IMR-90 (cell line): ENCODE measurements around the gene NGB. TPM values are rescaled to one million over a fixed set of nuclear protein-coding genes. Genes with fewer than 3 reads are reported as not detected.

Experiments
- ATAC-seq: fragments of 200-7000 bp; cut with Tn5 transposase; 2 replicates; pipeline ENCODE4 v1.9.1; 2020; ENCODE audit warnings: low read depth, mild to moderate bottlenecking, moderate library complexity
- BruUV-seq: library from RNA; stranded (reverse); fragments of 400-500 nt; replicated peaks from 2 replicates; lab custom pipeline; 2021; lab: Mats Ljungman, UMichigan
- CTCF ChIA-PET: fragments of 300-600 bp; formaldehyde crosslinking; extraction: SDS; loops from one replicate; lab custom pipeline; 2021; ENCODE audit warnings: antibody characterized with exemption; lab: Yijun Ruan, JAX
- POLR2A ChIA-PET: fragments of 300-600 bp; sonication (Branson Sonifier 250); formaldehyde crosslinking; loops from one replicate; lab custom pipeline; 2022; ENCODE audit warnings: antibody characterized with exemption; ENCODE audit not compliant: unreplicated experiment; lab: Charles Lee
- DNase-seq: peaks from one replicate; pipeline ENCODE4 v3.0.0; 2013
- H2AFZ ChIP-seq: replicated peaks from 2 replicates; pipeline ENCODE3; 2013; ENCODE audit warnings: low read length, mild to moderate bottlenecking; ENCODE audit not compliant: poor library complexity
- H2AK5ac ChIP-seq: 2 replicates; pipeline ENCODE4 v1.6.1; 2013; ENCODE audit warnings: low read depth, low read length, inconsistent platforms
- H2AK9ac ChIP-seq: replicated peaks from 2 replicates; pipeline ENCODE3; 2013; ENCODE audit warnings: mild to moderate bottlenecking, low read depth, low read length, moderate library complexity; ENCODE audit not compliant: poor library complexity
- H2BK120ac ChIP-seq: 2 replicates; pipeline ENCODE4 v1.6.1; 2013; ENCODE audit warnings: low read depth, low read length, inconsistent platforms
- H2BK15ac ChIP-seq: 3 replicates; pipeline ENCODE4 v1.6.1; 2013; ENCODE audit warnings: low read depth, low read length, inconsistent platforms
- H2BK20ac ChIP-seq: 2 replicates; pipeline ENCODE4 v1.6.1; 2013; ENCODE audit warnings: low read depth, mild to moderate bottlenecking, inconsistent platforms, low read length, moderate library complexity
- H2BK5ac ChIP-seq: 2 replicates; pipeline ENCODE4 v1.6.1; 2013; ENCODE audit warnings: mild to moderate bottlenecking, low read depth, low read length, inconsistent platforms; ENCODE audit not compliant: poor library complexity, severe bottlenecking
- H3K14ac ChIP-seq: replicated peaks from 2 replicates; pipeline ENCODE4 v1.6.1; 2013; ENCODE audit warnings: low read depth, low read length, inconsistent platforms
- H3K18ac ChIP-seq: 2 replicates; pipeline ENCODE4 v1.6.1; 2013; ENCODE audit warnings: low read depth, low read length, control low read depth
- H3K23ac ChIP-seq: 2 replicates; pipeline ENCODE4 v1.6.1; 2013; ENCODE audit warnings: low read depth, low read length, inconsistent platforms
- H3K27ac ChIP-seq: 2 replicates; pipeline ENCODE4 v1.5.1; 2013; ENCODE audit warnings: mild to moderate bottlenecking, control low read depth, low read length; ENCODE audit not compliant: insufficient read depth
- H3K27me3 ChIP-seq: 2 replicates; pipeline ENCODE4 v1.6.1; 2013; ENCODE audit warnings: low read length; ENCODE audit not compliant: control insufficient read depth, insufficient read depth
- H3K36me3 ChIP-seq: 2 replicates; pipeline ENCODE4 v1.6.1; 2013; ENCODE audit warnings: low read length, mixed read lengths; ENCODE audit not compliant: control insufficient read depth, insufficient read depth
- H3K4ac ChIP-seq: 2 replicates; pipeline ENCODE4 v1.6.1; 2013; ENCODE audit warnings: low read depth, low read length, inconsistent platforms
- H3K4me1 ChIP-seq: 2 replicates; pipeline ENCODE4 v1.6.1; 2013; ENCODE audit warnings: low read length, mixed read lengths; ENCODE audit not compliant: control insufficient read depth, insufficient read depth
- H3K4me2 ChIP-seq: 2 replicates; pipeline ENCODE4 v1.6.1; 2013; ENCODE audit warnings: low read depth, mild to moderate bottlenecking, control low read depth, low read length, moderate library complexity
- H3K4me3 ChIP-seq: 2 replicates; pipeline ENCODE4 v1.5.1; 2013; ENCODE audit warnings: low read depth, mild to moderate bottlenecking, control low read depth, low read length, moderate library complexity; ENCODE audit not compliant: insufficient read depth
- H3K56ac ChIP-seq: 2 replicates; pipeline ENCODE4 v1.6.1; 2013; ENCODE audit warnings: low read length, inconsistent platforms; ENCODE audit not compliant: insufficient read depth; ENCODE audit errors: extremely low read depth
- H3K79me1 ChIP-seq, 2 experiments: 2 replicates each; pipeline ENCODE4 v1.6.1; 2013; ENCODE audit warnings: low read length in 2 of 2, inconsistent platforms in 1 of 2, low read depth in 1 of 2
- H3K9ac ChIP-seq: 2 replicates; pipeline ENCODE4 v1.6.1; 2013; ENCODE audit warnings: low read depth, low read length, control low read depth
- H3K9me1 ChIP-seq: 2 replicates; pipeline ENCODE4 v1.6.1; 2013; ENCODE audit warnings: low read length, inconsistent platforms; ENCODE audit not compliant: insufficient read depth
- H3K9me3 ChIP-seq: 2 replicates; pipeline ENCODE4 v1.6.1; 2013; ENCODE audit warnings: low read length; ENCODE audit not compliant: control insufficient read depth, insufficient read depth
- H4K20me1 ChIP-seq: 2 replicates; pipeline ENCODE4 v1.6.1; 2013; ENCODE audit warnings: low read length, inconsistent platforms; ENCODE audit not compliant: insufficient read depth
- H4K5ac ChIP-seq: 2 replicates; pipeline ENCODE4 v1.6.1; 2013; ENCODE audit warnings: mild to moderate bottlenecking, low read depth, low read length, control low read depth
- H4K8ac ChIP-seq, 2 experiments: 2 replicates each; pipeline ENCODE4 v1.6.1; 2013; ENCODE audit warnings: low read depth in 2 of 2, low read length in 2 of 2, control low read depth in 1 of 2, inconsistent platforms in 1 of 2
- H4K91ac ChIP-seq: 2 replicates; pipeline ENCODE4 v1.6.1; 2013; ENCODE audit warnings: low read depth, low read length, inconsistent platforms; ENCODE audit not compliant: insufficient read depth
- BHLHE40 ChIP-seq: fragments of 150-350 bp; IDR thresholded peaks from 2 replicates; pipeline ENCODE4 v1.6.1; 2016; ENCODE audit warnings: mild to moderate bottlenecking, low read depth, low read length
- CEBPB ChIP-seq: IDR thresholded peaks from 2 replicates; pipeline ENCODE4 v1.6.1; 2012; ENCODE audit warnings: low read depth, low read length, improper control_type of control experiment
- CHD1 ChIP-seq: IDR thresholded peaks from 2 replicates; pipeline ENCODE4 v1.6.1; 2012; ENCODE audit warnings: low read depth, low read length, improper control_type of control experiment
- FOS ChIP-seq: fragments of 150-350 bp; IDR thresholded peaks from 2 replicates; pipeline ENCODE4 v1.6.1; 2016; ENCODE audit warnings: low read depth, low read length
- MAFK ChIP-seq: IDR thresholded peaks from 2 replicates; pipeline ENCODE4 v1.6.1; 2012; ENCODE audit warnings: low read depth, low read length, improper control_type of control experiment
- MAZ ChIP-seq: IDR thresholded peaks from 2 replicates; pipeline ENCODE4 v1.6.1; 2012; ENCODE audit warnings: low read depth, mild to moderate bottlenecking, low read length, improper control_type of control experiment, moderate library complexity, borderline replicate concordance
- MXI1 ChIP-seq: IDR thresholded peaks from 2 replicates; pipeline ENCODE4 v1.6.1; 2012; ENCODE audit warnings: low read depth, mild to moderate bottlenecking, low read length, moderate library complexity, borderline replicate concordance
- NFE2L2 ChIP-seq: fragments of 150-350 bp; IDR thresholded peaks from 2 replicates; pipeline ENCODE4 v1.6.1; 2016; ENCODE audit warnings: low read depth, mild to moderate bottlenecking, low read length
- POLR2A ChIP-seq: IDR thresholded peaks from 2 replicates; pipeline ENCODE4 v1.6.1; 2012; ENCODE audit warnings: mild to moderate bottlenecking, low read depth, low read length
- RAD21 ChIP-seq: IDR thresholded peaks from 2 replicates; pipeline ENCODE4 v1.6.1; 2012; ENCODE audit warnings: low read length, improper control_type of control experiment
- RCOR1 ChIP-seq: IDR thresholded peaks from 2 replicates; pipeline ENCODE4 v1.6.1; 2012; ENCODE audit warnings: mild to moderate bottlenecking, low read length, improper control_type of control experiment; ENCODE audit not compliant: insufficient replicate concordance
- RFX5 ChIP-seq: IDR thresholded peaks from 2 replicates; pipeline ENCODE4 v1.8.0; 2012; ENCODE audit warnings: low read depth, mild to moderate bottlenecking, low read length, moderate library complexity
- SMC3 ChIP-seq: fragments of 150-350 bp; IDR thresholded peaks from 2 replicates; pipeline ENCODE4 v1.6.1; 2016; ENCODE audit warnings: low read depth, mild to moderate bottlenecking, antibody characterized with exemption, low read length, moderate library complexity
- WGBS, 2 experiments: methylation state at CpG; one replicate each; pipeline versions ENCODE4 v1.1.5 to v1.1.7; 2013; ENCODE audit warnings: missing lambda C conversion rate in 2 of 2; ENCODE audit not compliant: insufficient read length in 1 of 2; ENCODE audit errors: extremely low coverage in 2 of 2; 5-methylcytosine and 5-hydroxymethylcytosine counted together
- dilution Hi-C: fragments of 300-500 bp; cut with HindIII; formaldehyde crosslinking; loops from one replicate; pipeline ENCODE4 v1.14.3; 2018; ENCODE audit warnings: low sequenced_read_pairs; ENCODE audit not compliant: unreplicated experiment
- in situ Hi-C: fragments of 300-500 bp; cut with MboI; formaldehyde crosslinking; loops from 3 replicates; pipeline ENCODE4 v1.14.3; 2019; ENCODE audit warnings: low sequenced_read_pairs, inconsistent platforms, mixed read lengths
- intact Hi-C: fragments of 100-400 bp; cut with micrococcal nuclease; formaldehyde crosslinking; loops from 2 replicates; pipeline ENCODE4 v1.10.0; 2022
- polyA plus RNA-seq, 3 experiments: library from polyadenylated mRNA; depleted of rRNA; stranded (reverse); fragments of >200 nt; gene quantifications; 2 replicates each; pipeline ENCODE4 v1.2.3, GENCODE V29; 2012; ENCODE audit warnings: low replicate concordance in 1 of 3
- total RNA-seq: library from RNA; depleted of rRNA; stranded (reverse); fragments of >200 nt; gene quantifications from 2 replicates; pipeline ENCODE4 v1.2.3, GENCODE V29; 2012
- TF ChIP-seq, protein P1 (sequence below): fragments of 150-350 bp; IDR thresholded peaks from 2 replicates; pipeline ENCODE4 v1.6.1; 2016; ENCODE audit warnings: low read depth, mild to moderate bottlenecking, low read length, moderate library complexity, borderline replicate concordance
- TF ChIP-seq, protein P2 (sequence below): conservative IDR thresholded peaks from 2 replicates; pipeline ENCODE4 v1.5.1; 2012; ENCODE audit warnings: mild to moderate bottlenecking, low read depth, low read length, improper control_type of control experiment
- TF ChIP-seq, protein P3 (sequence below): fragments of 150-350 bp; IDR thresholded peaks from 2 replicates; pipeline ENCODE4 v1.6.1; 2017; ENCODE audit warnings: mild to moderate bottlenecking, antibody characterized with exemption, low read length, low read depth

Gene NGB
- total and polyA plus RNA-seq, 2 of the 4 experiments (the other 2 are of a cell fraction) = not detected

DNA sequence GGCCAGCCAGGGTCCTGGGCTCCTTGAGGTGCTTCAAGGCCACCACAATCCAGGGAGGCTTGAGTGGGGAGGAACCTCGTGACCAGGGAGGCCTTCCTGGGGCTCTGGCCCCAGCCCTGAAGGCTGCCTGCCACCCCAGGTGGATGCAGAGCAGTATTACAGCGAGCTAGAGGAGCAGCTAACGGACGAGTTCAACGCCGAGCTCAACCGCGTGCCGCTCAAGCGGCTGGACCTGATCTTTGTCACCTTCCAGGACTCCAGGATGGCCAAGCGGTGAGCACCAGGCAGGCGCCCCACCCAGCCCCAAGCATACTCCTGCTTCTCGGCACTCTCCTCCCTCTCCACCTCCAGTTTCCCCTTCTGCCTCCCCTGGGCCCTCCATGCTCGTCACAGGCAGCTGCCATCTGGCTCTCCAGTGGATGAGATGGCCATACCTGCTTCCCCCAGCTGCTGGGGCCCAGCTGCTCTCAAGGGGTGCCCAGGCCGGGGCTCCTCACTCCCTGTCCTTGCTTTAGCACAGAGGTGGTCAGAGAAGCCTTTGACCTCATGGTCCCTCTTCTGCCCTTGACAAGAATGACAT, 30.6 kb downstream of the NGB start:
- Histone ChIP-seq H4K20me1 (no peaks in the 10 kb centered on the region), H2BK5ac (no peak overlapping the region), H4K91ac (no peak overlapping the region), H3K9ac (no peak overlapping the region), H4K5ac (no peak overlapping the region), H3K23ac (no peak overlapping the region), H3K56ac (no peak overlapping the region), H2BK15ac (no peak overlapping the region), H3K27ac (no peak overlapping the region), H2BK120ac (no peak overlapping the region), H3K9me1 (peaks cover 3% of the 10 kb centered on the region; the same call in 1 of the 2 replicates), H3K9me3 (no peaks in the 10 kb centered on the region), H4K8ac (no peak overlapping the region), H2AK5ac (no peak overlapping the region), H3K18ac (no peak overlapping the region), H3K14ac (no peak overlapping the region), H2BK20ac (no peak overlapping the region), H3K79me1 (no peaks in the 10 kb centered on the region), H3K36me3 (no peaks in the 10 kb centered on the region), H3K4me1 (no peaks in the 10 kb centered on the region), H3K27me3 (no peaks in the 10 kb centered on the region; the same call in 1 of the 2 replicates), H3K4ac (no peak overlapping the region), H2AFZ (peak overlapping the region; percentile 63), H3K4me3 (no peak overlapping the region), H2AK9ac (no peak overlapping the region), H3K4me2 (no peak overlapping the region)
- dilution Hi-C loops (no loop called here), in situ Hi-C loops (no loop called here), intact Hi-C loops (no loop called here)
- TF ChIP-seq NFE2L2 (no peak), POLR2A (no peak), MAZ (no peak), MAFK (no peak), MXI1 (no peak), SMC3 (no peak), RFX5 (no peak), RCOR1 (no peak), RAD21 (no peak), CEBPB (no peak), CHD1 (no peak), BHLHE40 (no peak), FOS (no peak)
- TF ChIP-seq, protein P1, sequence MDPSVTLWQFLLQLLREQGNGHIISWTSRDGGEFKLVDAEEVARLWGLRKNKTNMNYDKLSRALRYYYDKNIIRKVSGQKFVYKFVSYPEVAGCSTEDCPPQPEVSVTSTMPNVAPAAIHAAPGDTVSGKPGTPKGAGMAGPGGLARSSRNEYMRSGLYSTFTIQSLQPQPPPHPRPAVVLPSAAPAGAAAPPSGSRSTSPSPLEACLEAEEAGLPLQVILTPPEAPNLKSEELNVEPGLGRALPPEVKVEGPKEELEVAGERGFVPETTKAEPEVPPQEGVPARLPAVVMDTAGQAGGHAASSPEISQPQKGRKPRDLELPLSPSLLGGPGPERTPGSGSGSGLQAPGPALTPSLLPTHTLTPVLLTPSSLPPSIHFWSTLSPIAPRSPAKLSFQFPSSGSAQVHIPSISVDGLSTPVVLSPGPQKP = no peak
- TF ChIP-seq, protein P2, sequence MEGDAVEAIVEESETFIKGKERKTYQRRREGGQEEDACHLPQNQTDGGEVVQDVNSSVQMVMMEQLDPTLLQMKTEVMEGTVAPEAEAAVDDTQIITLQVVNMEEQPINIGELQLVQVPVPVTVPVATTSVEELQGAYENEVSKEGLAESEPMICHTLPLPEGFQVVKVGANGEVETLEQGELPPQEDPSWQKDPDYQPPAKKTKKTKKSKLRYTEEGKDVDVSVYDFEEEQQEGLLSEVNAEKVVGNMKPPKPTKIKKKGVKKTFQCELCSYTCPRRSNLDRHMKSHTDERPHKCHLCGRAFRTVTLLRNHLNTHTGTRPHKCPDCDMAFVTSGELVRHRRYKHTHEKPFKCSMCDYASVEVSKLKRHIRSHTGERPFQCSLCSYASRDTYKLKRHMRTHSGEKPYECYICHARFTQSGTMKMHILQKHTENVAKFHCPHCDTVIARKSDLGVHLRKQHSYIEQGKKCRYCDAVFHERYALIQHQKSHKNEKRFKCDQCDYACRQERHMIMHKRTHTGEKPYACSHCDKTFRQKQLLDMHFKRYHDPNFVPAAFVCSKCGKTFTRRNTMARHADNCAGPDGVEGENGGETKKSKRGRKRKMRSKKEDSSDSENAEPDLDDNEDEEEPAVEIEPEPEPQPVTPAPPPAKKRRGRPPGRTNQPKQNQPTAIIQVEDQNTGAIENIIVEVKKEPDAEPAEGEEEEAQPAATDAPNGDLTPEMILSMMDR = no peak
- TF ChIP-seq, protein P3, sequence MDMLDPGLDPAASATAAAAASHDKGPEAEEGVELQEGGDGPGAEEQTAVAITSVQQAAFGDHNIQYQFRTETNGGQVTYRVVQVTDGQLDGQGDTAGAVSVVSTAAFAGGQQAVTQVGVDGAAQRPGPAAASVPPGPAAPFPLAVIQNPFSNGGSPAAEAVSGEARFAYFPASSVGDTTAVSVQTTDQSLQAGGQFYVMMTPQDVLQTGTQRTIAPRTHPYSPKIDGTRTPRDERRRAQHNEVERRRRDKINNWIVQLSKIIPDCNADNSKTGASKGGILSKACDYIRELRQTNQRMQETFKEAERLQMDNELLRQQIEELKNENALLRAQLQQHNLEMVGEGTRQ = no peak
- no TSS peak for BruUV-seq
- DNase-seq = no peak
- ChIA-PET POLR2A (no interaction called here), CTCF (no interaction called here)
- 76% methylated on average over 9 of the region's 15 CpGs; no CpG with 5 or more reads in 1 of the 2 experiments for WGBS, 2 experiments
- ATAC-seq = no peak
